Amygdala (tissue), 56 donors: ENCODE results near the gene GNG3.

ENCODE experiments used
- DNase-seq, 56 donors: peaks; one replicate each; lab custom pipeline; 2025; lab: John Stamatoyannopoulos, UW

GNG3 gene

GRCh38 chr11:62752994-62753735 is 45.7 kb downstream of the GNG3 start:
- DNase-seq: no peak

DNA sequence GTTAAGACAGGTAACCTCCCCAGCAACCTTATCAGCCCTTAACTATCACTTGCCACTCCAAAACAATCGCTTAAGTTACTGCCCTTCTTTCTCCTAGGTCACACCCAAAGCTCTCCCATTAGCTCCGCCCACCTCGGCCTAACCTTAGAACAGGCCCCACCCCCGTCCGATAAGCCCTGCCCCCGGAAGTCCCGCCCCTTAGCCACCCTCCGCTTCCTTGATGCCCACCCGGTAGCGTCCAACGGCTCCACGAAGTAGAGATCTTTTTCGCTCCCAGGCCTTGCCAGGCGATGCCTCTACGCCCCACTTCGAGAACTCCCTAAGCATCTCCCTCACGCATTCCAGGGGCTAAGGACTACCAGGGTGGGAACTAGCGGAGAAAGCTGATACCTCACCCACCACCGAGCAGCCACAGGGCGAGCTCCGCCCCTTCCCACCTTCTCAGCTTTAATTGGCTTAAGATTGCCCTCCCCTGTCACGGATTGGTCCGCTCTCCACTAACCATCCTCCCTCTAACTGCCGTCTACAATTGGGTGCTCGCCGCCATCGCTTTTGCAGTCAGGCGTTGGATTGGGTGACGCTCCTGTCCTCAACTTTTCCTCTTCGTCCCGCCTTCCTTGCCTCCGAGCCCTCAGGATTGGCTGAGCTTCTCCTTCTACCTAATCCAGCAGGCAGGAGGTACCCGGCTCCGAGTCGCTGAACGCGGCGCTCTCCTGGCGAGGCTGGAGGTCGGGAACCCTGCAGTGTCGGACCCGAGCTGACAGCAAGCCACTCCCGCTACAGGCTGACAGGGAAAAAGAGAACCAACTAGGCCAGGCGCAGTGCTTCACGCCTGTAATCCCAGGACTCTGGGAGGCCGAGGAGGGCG is 46.5 kb downstream of the GNG3 start, which contains the start of gene ZBTB3:
ZBTB3 (minus strand) TSS at position 425 of the 868 bp plus-strand sequence. CDS start 496 bp downstream, outside the sequence.
- DNase-seq: peak; percentile 43 to 100 (median 99)

DNA sequence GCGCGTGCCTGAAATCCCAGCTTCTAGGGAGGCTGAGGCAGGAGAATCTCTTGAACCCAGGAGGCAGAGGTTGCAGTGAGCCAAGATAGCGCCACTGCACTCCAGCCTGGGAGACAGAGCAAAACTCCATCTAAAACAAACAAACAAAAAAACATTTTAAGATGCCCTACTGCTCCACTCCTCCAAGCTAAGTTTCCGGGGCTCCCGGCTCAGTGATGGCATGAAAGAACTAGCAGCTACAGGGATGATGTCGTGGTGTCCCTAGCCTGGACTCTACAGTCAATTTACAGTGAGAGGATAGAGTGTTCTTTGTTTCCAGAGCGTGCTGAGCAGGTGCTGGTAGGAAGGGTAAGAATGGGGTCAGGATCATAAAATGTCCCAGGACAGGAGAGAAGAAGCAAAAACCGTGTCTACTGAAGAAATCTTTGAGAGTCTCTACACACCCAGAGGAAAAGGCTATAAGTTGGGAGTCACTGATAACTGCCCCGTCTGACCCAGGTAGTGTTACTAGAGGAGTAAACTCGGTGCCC is 47.7 kb downstream of the GNG3 start:
- peak in 1 of 56 donors; percentile 19 for DNase-seq

- DNase-seq: no peak
These were observed 50.6 kb downstream of the GNG3 start for GRCh38 chr11:62757846-62758788.
